ENCODE results near the gene IDS.

IDS gene

DNA sequence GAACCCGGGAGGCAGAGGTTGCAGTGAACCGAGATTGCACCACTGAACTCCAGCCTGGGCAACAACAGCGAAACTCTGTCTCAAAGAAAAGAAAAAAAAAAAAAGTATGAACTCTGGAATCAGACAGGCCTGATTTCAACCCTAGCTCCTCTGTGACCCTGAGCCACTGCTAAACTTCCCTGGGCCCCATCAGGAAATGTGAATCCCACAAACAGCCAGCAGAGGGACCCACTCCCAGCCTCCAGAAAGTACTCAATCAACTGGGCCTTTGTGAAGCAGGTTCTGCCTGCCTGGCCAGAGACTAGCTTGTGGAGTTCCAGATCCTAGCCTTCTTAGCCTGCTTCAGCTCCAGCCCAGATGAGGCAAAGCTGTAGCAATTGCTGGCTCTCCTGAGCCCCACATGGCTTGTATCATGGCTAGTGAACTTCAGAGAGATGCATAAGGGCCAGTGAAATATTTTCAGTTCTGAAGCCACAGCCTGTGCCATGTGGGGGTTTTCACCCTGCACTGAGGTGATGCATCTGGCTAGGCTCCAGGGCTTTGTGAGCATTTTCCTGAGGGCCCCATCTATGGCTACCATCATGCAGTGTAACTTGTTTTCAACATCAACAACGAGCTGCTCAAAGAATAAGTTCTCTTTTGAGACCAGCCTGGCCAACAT lies 7.2 kb upstream of the IDS start:
- TF ChIP-seq YY1 (IDR thresholded peaks at IDR 0.05; ENCODE audit: low read depth), result no peak
- TF ChIP-seq RAD21 (IDR thresholded peaks at IDR 0.05; ENCODE audit: low read depth), result peak; percentile 44; the same call in 1 of the 2 replicates

GRCh38 chrX:149511081-149511480 lies 6.0 kb upstream of the IDS start:
- TF ChIP-seq RAD21 (IDR thresholded peaks at IDR 0.05; ENCODE audit: low read depth) (no peak), FOXM1 (IDR thresholded peaks at IDR 0.05; ENCODE audit: borderline replicate concordance, low read depth) (no peak), MAX (IDR thresholded peaks at IDR 0.05) (no peak), NFIC (IDR thresholded peaks at IDR 0.05) (no peak), CREB1 (IDR thresholded peaks at IDR 0.05; ENCODE audit: low read depth) (no peak), TCF12 (IDR thresholded peaks at IDR 0.05; ENCODE audit: low read depth) (no peak), ZBTB7A (IDR thresholded peaks at IDR 0.05; ENCODE audit: low read depth) (no peak)

GRCh38 chrX:149510386-149510785 lies 5.3 kb upstream of the IDS start:
- no peak for TF ChIP-seq MAX (IDR thresholded peaks at IDR 0.05)
- TF ChIP-seq TCF12 (IDR thresholded peaks at IDR 0.05; ENCODE audit: low read depth), result no peak
- TF ChIP-seq ZBTB7A (IDR thresholded peaks at IDR 0.05; ENCODE audit: low read depth), result no peak
- TF ChIP-seq EP300 (IDR thresholded peaks at IDR 0.05; ENCODE audit: borderline replicate concordance), result no peak
- no peak for TF ChIP-seq USF1 (IDR thresholded peaks at IDR 0.05)
- TF ChIP-seq TAF1 (IDR thresholded peaks at IDR 0.05; ENCODE audit: low read depth), result no peak
- no peak for TF ChIP-seq FOXM1 (IDR thresholded peaks at IDR 0.05; ENCODE audit: borderline replicate concordance, low read depth)
- no peak for TF ChIP-seq EGR1 (IDR thresholded peaks at IDR 0.05)
- no peak for TF ChIP-seq REST (IDR thresholded peaks at IDR 0.05; ENCODE audit: low read depth)
- TF ChIP-seq TEAD4 (IDR thresholded peaks at IDR 0.05), result no peak
- TF ChIP-seq CEBPB (IDR thresholded peaks at IDR 0.05), result no peak
- no peak for TF ChIP-seq NFIC (IDR thresholded peaks at IDR 0.05)
- TF ChIP-seq RAD21 (IDR thresholded peaks at IDR 0.05; ENCODE audit: low read depth), result no peak
- no peak for TF ChIP-seq YY1 (IDR thresholded peaks at IDR 0.05; ENCODE audit: low read depth)
- no peak for TF ChIP-seq CREB1 (IDR thresholded peaks at IDR 0.05; ENCODE audit: low read depth)

GRCh38 chrX:149508467-149508866 lies 3.4 kb upstream of the IDS start:
- TF ChIP-seq CREB1 (IDR thresholded peaks at IDR 0.05; ENCODE audit: low read depth) (no peak), EP300 (IDR thresholded peaks at IDR 0.05; ENCODE audit: borderline replicate concordance) (no peak), NFIC (IDR thresholded peaks at IDR 0.05) (no peak), TCF12 (IDR thresholded peaks at IDR 0.05; ENCODE audit: low read depth) (no peak), USF1 (IDR thresholded peaks at IDR 0.05) (no peak), TEAD4 (IDR thresholded peaks at IDR 0.05) (no peak), CEBPB (IDR thresholded peaks at IDR 0.05) (no peak), TAF1 (IDR thresholded peaks at IDR 0.05; ENCODE audit: low read depth) (no peak), ZBTB7A (IDR thresholded peaks at IDR 0.05; ENCODE audit: low read depth) (no peak), EGR1 (IDR thresholded peaks at IDR 0.05) (no peak), MAX (IDR thresholded peaks at IDR 0.05) (no peak), RAD21 (IDR thresholded peaks at IDR 0.05; ENCODE audit: low read depth) (no peak), FOXM1 (IDR thresholded peaks at IDR 0.05; ENCODE audit: borderline replicate concordance, low read depth) (no peak), YY1 (IDR thresholded peaks at IDR 0.05; ENCODE audit: low read depth) (no peak), REST (IDR thresholded peaks at IDR 0.05; ENCODE audit: low read depth) (no peak)

- TF ChIP-seq YY1 (IDR thresholded peaks at IDR 0.05; ENCODE audit: low read depth) (no peak), NFIC (IDR thresholded peaks at IDR 0.05) (no peak), EGR1 (IDR thresholded peaks at IDR 0.05) (no peak), MAX (IDR thresholded peaks at IDR 0.05) (no peak), USF1 (IDR thresholded peaks at IDR 0.05) (no peak), REST (IDR thresholded peaks at IDR 0.05; ENCODE audit: low read depth) (no peak), EP300 (IDR thresholded peaks at IDR 0.05; ENCODE audit: borderline replicate concordance) (no peak), CREB1 (IDR thresholded peaks at IDR 0.05; ENCODE audit: low read depth) (no peak), TEAD4 (IDR thresholded peaks at IDR 0.05) (no peak), ZBTB7A (IDR thresholded peaks at IDR 0.05; ENCODE audit: low read depth) (no peak), TAF1 (IDR thresholded peaks at IDR 0.05; ENCODE audit: low read depth) (no peak)
These were observed 1.2 kb upstream of the IDS start for GRCh38 chrX:149506349-149506748.

Data from Ishikawa (cell line).